HepG2 (cell line): ENCODE results near the gene NR2C1. TPM values are rescaled to one million over a fixed set of nuclear protein-coding genes. Genes with fewer than 3 reads are reported as not detected.

Experiments
- ATAC-seq: fragments of 200-7000 bp; cut with Tn5 transposase; 3 replicates; pipeline ENCODE4 v1.9.1; 2020; ENCODE audit warnings: mild to moderate bottlenecking, moderate library complexity
- BruUV-seq: library from RNA; stranded (reverse); fragments of 400-500 nt; replicated peaks from 2 replicates; lab custom pipeline; 2021; lab: Mats Ljungman, UMichigan
- CTCF ChIA-PET: fragments of 300-600 bp; formaldehyde crosslinking; extraction: SDS; loops from one replicate; lab custom pipeline; 2021; ENCODE audit warnings: low total read pairs, inconsistent platforms, low intra/inter-chr PET ratio; lab: Yijun Ruan, JAX
- POLR2A ChIA-PET: fragments of 350-600 bp; sonication (Branson Sonifier 250); formaldehyde crosslinking; loops from one replicate; lab custom pipeline; 2020; ENCODE audit warnings: antibody characterized with exemption, inconsistent platforms; lab: Yijun Ruan, JAX
- DNase-seq: peaks from one replicate; pipeline ENCODE4 v3.0.0-alpha.2; 2015; ENCODE audit warnings: low spot score
- FAIRE-seq: peaks from 3 replicates; lab custom pipeline; 2011; peaks lifted over from hg19 to GRCh38; lab: Jason Lieb, UNC
- H2AFZ ChIP-seq: one replicate; pipeline ENCODE4 v1.6.1; 2011; ENCODE audit warnings: low read length, inconsistent platforms
- H3K27ac ChIP-seq: fragments of 300-600 bp; 3 replicates; pipeline ENCODE4 v1.8.0; 2011; ENCODE audit warnings: mixed run types, mild to moderate bottlenecking, mixed read lengths, low read length, inconsistent platforms; ENCODE audit not compliant: insufficient read depth; ENCODE audit errors: extremely low read length
- H3K27me3 ChIP-seq, 2 experiments: fragments of 200-600 bp in 1 of 2; 2 replicates in 1 of 2; 3 replicates in 1 of 2; pipeline versions ENCODE4 v1.6.0 to v1.8.0; 2011; ENCODE audit warnings: low read length in 2 of 2, mild to moderate bottlenecking in 2 of 2, moderate library complexity in 2 of 2, inconsistent platforms in 1 of 2; ENCODE audit not compliant: insufficient read depth in 2 of 2, control insufficient read depth in 1 of 2
- H3K36me3 ChIP-seq, 2 experiments: fragments of 200-600 bp in 1 of 2; replicated peaks in 1 of 2; 2 replicates in 1 of 2; 3 replicates in 1 of 2; pipeline versions ENCODE4 v1.5.1 to v1.8.0; 2011; ENCODE audit warnings: low read length in 2 of 2, inconsistent platforms in 1 of 2; ENCODE audit not compliant: insufficient read depth in 2 of 2, control insufficient read depth in 1 of 2
- H3K4me1 ChIP-seq: 2 replicates; pipeline ENCODE4 v1.5.1; 2012; ENCODE audit warnings: low read length, inconsistent platforms; ENCODE audit not compliant: insufficient read depth
- H3K4me2 ChIP-seq: 2 replicates; pipeline ENCODE4 v1.6.0; 2011; ENCODE audit warnings: low read depth, low read length, inconsistent platforms
- H3K4me3 ChIP-seq, 3 experiments: fragments of 200-600 bp in 1 of 3; sonication (generic), shearing (Covaris generic) in 1 of 3; replicated peaks in 1 of 3; 2 replicates each; pipeline ENCODE4 v1.5.1; 2011 to 2016; ENCODE audit warnings: low read length in 3 of 3, inconsistent platforms in 2 of 3, low read depth in 2 of 3, mild to moderate bottlenecking in 2 of 3, control low read depth in 1 of 3, mixed read lengths in 1 of 3; ENCODE audit not compliant: insufficient read depth in 1 of 3
- H3K79me2 ChIP-seq: one replicate; pipeline ENCODE4 v1.6.1; 2011; ENCODE audit warnings: low read length, inconsistent platforms; ENCODE audit not compliant: insufficient read depth
- H3K9ac ChIP-seq: 2 replicates; pipeline ENCODE4 v1.6.0; 2011; ENCODE audit warnings: mild to moderate bottlenecking, low read depth, low read length, inconsistent platforms; ENCODE audit not compliant: insufficient read depth
- H3K9me3 ChIP-seq: 2 replicates; pipeline ENCODE4 v1.5.1; 2012; ENCODE audit warnings: mild to moderate bottlenecking, low read length
- H4K20me1 ChIP-seq: 2 replicates; pipeline ENCODE4 v1.6.0; 2011; ENCODE audit warnings: inconsistent platforms, mild to moderate bottlenecking, low read length, moderate library complexity; ENCODE audit not compliant: insufficient read depth
- CTCF ChIP-seq: sonication (generic); formaldehyde crosslinking; IDR thresholded peaks from 2 replicates; pipeline ENCODE4 v1.5.0; 2020; ENCODE audit warnings: mild to moderate bottlenecking, missing genetic modification reagents, moderate library complexity
- GTF2F1 ChIP-seq: fragments of 150-350 bp; IDR thresholded peaks from 2 replicates; pipeline ENCODE4 v1.6.1; 2014; ENCODE audit warnings: low read length
- KAT8 ChIP-seq: IDR thresholded peaks from 2 replicates; pipeline ENCODE4 v1.6.1; 2016; ENCODE audit warnings: missing genetic modification reagents, missing compliant biosample characterization
- MZF1 ChIP-seq: sonication (generic); formaldehyde crosslinking; IDR thresholded peaks from 2 replicates; pipeline ENCODE4 v1.8.1; 2023; ENCODE audit warnings: mild to moderate bottlenecking, missing genetic modification reagents, borderline replicate concordance
- SAP130 ChIP-seq: IDR thresholded peaks from 2 replicates; pipeline ENCODE4 v1.6.1; 2016; ENCODE audit warnings: low read depth
- SOX6 ChIP-seq, 2 experiments: fragments of 450-650 bp in 1 of 2; sonication (generic) in 1 of 2; formaldehyde crosslinking in 1 of 2; IDR thresholded peaks; 2 replicates each; pipeline versions ENCODE4 v1.4.0 to v1.6.1; 2017 to 2020; ENCODE audit warnings: antibody characterized with exemption in 1 of 2, mild to moderate bottlenecking in 1 of 2, missing genetic modification reagents in 1 of 2
- STAG1 ChIP-seq: sonication (generic); formaldehyde crosslinking; IDR thresholded peaks from 2 replicates; pipeline ENCODE4 v1.4.0; 2020; ENCODE audit warnings: missing genetic modification reagents
- TFDP1 ChIP-seq: IDR thresholded peaks from 2 replicates; pipeline ENCODE4 v1.6.1; 2016; ENCODE audit warnings: missing compliant biosample characterization, missing genetic modification reagents, borderline replicate concordance
- ZBTB2 ChIP-seq: sonication (generic); formaldehyde crosslinking; IDR thresholded peaks from 2 replicates; pipeline ENCODE4 v1.8.0; 2022; ENCODE audit warnings: low read depth, missing genetic modification reagents
- ZNF569 ChIP-seq: sonication (generic); formaldehyde crosslinking; IDR thresholded peaks from 2 replicates; pipeline ENCODE4 v1.5.0; 2020; ENCODE audit warnings: mild to moderate bottlenecking, missing genetic modification reagents, moderate library complexity, borderline replicate concordance
- ZNF770 ChIP-seq: sonication (generic); formaldehyde crosslinking; IDR thresholded peaks from 2 replicates; pipeline ENCODE4 v1.5.0; 2020; ENCODE audit warnings: mild to moderate bottlenecking, missing genetic modification reagents
- ZNF777 ChIP-seq: sonication (generic); formaldehyde crosslinking; IDR thresholded peaks from 2 replicates; pipeline ENCODE4 v1.4.0; 2020; ENCODE audit warnings: missing genetic modification reagents
- WGBS: methylation state at CpG from one replicate; pipeline ENCODE4 v1.1.6; 2017; ENCODE audit warnings: low lambda C conversion rate; 5-methylcytosine and 5-hydroxymethylcytosine counted together
- in situ Hi-C: cut with HindIII; loops from 2 replicates; pipeline ENCODE4 v1.10.0; 2017; ENCODE audit warnings: low pct_unique_long_range_greater_than_20kb; ENCODE audit not compliant: extremely low pct_ligation_motif_present
- intact Hi-C: fragments of 100-400 bp; cut with micrococcal nuclease; formaldehyde crosslinking; loops from one replicate; pipeline ENCODE4 v1.10.0; 2022; ENCODE audit not compliant: unreplicated experiment
- polyA plus RNA-seq, 8 experiments: library from polyadenylated mRNA; depleted of rRNA in 3 of 8; stranded (reverse) in 7 of 8; unstranded in 1 of 8; fragments of >200 nt; fragmentation: Illumina TruSeq in 4 of 8; extraction: Trizol in 4 of 8; gene quantifications; 2 replicates each; pipeline versions ENCODE4 v1.2.1 to v1.2.3, GENCODE V29; 2011 to 2016; ENCODE audit warnings: low read depth in 4 of 8, missing spikeins in 1 of 8, mixed read lengths in 1 of 8; ENCODE audit not compliant: insufficient read depth in 1 of 8
- total RNA-seq, 5 experiments: library from RNA; depleted of rRNA; stranded (reverse); fragments of >200 nt; fragmentation: Illumina TruSeq; extraction: Trizol; gene quantifications; 2 replicates each; pipeline ENCODE4 v1.2.3, GENCODE V29; 2016; ENCODE audit warnings: low read depth in 1 of 5

The NR2C1 gene
- total and polyA plus RNA-seq, 2 of the 13 experiments (the other 11 are each of a cell fraction or from before 2014, with no cell fraction given), result 38.0 to 70.8 TPM

GRCh38 chr12:94980577-94980976 lies 92.8 kb downstream of the NR2C1 start:
- Histone ChIP-seq H4K20me1 (no peaks in the 10 kb centered on the region), H3K4me3 (no peak overlapping the region), H3K36me3 (peaks cover 1 to 16% of the 10 kb centered on the region in 2 experiments; a peak in 3 of 5 replicates), H3K4me1 (no peaks in the 10 kb centered on the region), H3K79me2 (no peaks in the 10 kb centered on the region), H2AFZ (no peak overlapping the region), H3K4me2 (no peak overlapping the region), H3K27me3 (no peaks in the 10 kb centered on the region; a peak in 1 of 5 replicates), H3K9me3 (no peaks in the 10 kb centered on the region), H3K27ac (no peak overlapping the region), H3K9ac (no peak overlapping the region)
- DNase-seq, result no peak
- in situ Hi-C loops (no loop called here), intact Hi-C loops (loop anchor here (5.0 kb wide), 1 partner anchor 103 kb away; no protein-coding TSS in a partner anchor)
- POLR2A ChIA-PET, result no interaction called here
- WGBS, result 82% methylated on average over 4 of the region's 4 CpGs
- no peak for FAIRE-seq
- TF ChIP-seq SOX6 (IDR thresholded peaks at IDR 0.05), result no peak
- no peak for TF ChIP-seq SOX6 (CRISPR knock-in tag; IDR thresholded peaks at IDR 0.05)
- TF ChIP-seq STAG1, result peak; percentile 65
- TF ChIP-seq CTCF (CRISPR knock-in tag), result peak; percentile 53
- CTCF ChIA-PET, result no interaction called here
- BruUV-seq, result no TSS peak
- ATAC-seq, result no peak

GRCh38 chr12:94979941-94980340 lies 93.5 kb downstream of the NR2C1 start:
- Histone ChIP-seq H3K9ac (no peak overlapping the region), H4K20me1 (no peaks in the 10 kb centered on the region), H2AFZ (no peak overlapping the region), H3K79me2 (no peaks in the 10 kb centered on the region), H3K4me1 (no peaks in the 10 kb centered on the region), H3K4me2 (no peak overlapping the region), H3K27me3 (no peaks in the 10 kb centered on the region; a peak in 1 of 5 replicates), H3K9me3 (no peaks in the 10 kb centered on the region), H3K27ac (no peak overlapping the region), H3K4me3 (no peak overlapping the region), H3K36me3 (peaks cover 1 to 16% of the 10 kb centered on the region in 2 experiments; a peak in 3 of 5 replicates)
- BruUV-seq, result no TSS peak
- intact Hi-C loops, result loop anchor here (5.0 kb wide), 1 partner anchor 103 kb away; no protein-coding TSS in a partner anchor
- ChIA-PET CTCF (no interaction called here), POLR2A (no interaction called here)
- in situ Hi-C loops, result no loop called here
- ATAC-seq, result no peak
- FAIRE-seq, result no peak
- no peak for DNase-seq
- whole genome bisulfite sequencing, result 92% methylated on average over 4 of the region's 4 CpGs
- TF ChIP-seq MZF1, result no peak
- no peak for TF ChIP-seq ZBTB2 (CRISPR knock-in tag)
- no peak for TF ChIP-seq KAT8
- TF ChIP-seq ZNF569, result no peak
- no peak for TF ChIP-seq ZNF777 (CRISPR knock-in tag)
- TF ChIP-seq TFDP1, result no peak
- no peak for TF ChIP-seq GTF2F1
- TF ChIP-seq SAP130 (CRISPR knock-in tag), result no peak
- no peak for TF ChIP-seq ZNF770 (CRISPR knock-in tag)
